Testis (tissue), 3 donors: ENCODE results near the gene NFIA. TPM values are rescaled to one million over a fixed set of nuclear protein-coding genes. Genes with fewer than 3 reads are reported as not detected.

Experiments used
- DNase-seq: peaks from one replicate; pipeline ENCODE4 v3.0.0-alpha.2; 2019
- H3K27ac ChIP-seq, 2 donors: fragments of 200-600 bp; sonication (generic); one replicate each; pipeline ENCODE4 v1.5.1; 2019
- H3K27me3 ChIP-seq: fragments of 200-600 bp; sonication (generic); one replicate; pipeline ENCODE4 v1.5.1; 2019
- H3K36me3 ChIP-seq: fragments of 200-600 bp; sonication (generic); one replicate; pipeline ENCODE4 v1.5.1; 2017; ENCODE audit warnings: low read depth; ENCODE audit errors: missing control alignments
- H3K4me1 ChIP-seq: fragments of 200-600 bp; sonication (generic); one replicate; pipeline ENCODE4 v1.5.1; 2019
- H3K4me3 ChIP-seq, 2 donors: fragments of 200-600 bp; sonication (generic); one replicate each; pipeline ENCODE4 v1.5.1; 2017 to 2019
- H3K9me3 ChIP-seq: fragments of 200-600 bp; sonication (generic); one replicate; pipeline ENCODE4 v1.5.1; 2017
- POLR2A ChIP-seq: fragments of 450-650 bp; IDR thresholded peaks from one replicate; pipeline ENCODE4 v1.6.1; 2017; ENCODE audit warnings: antibody characterized with exemption, mild to moderate bottlenecking, moderate library complexity
- WGBS, 2 donors: methylation state at CpG; one replicate each; pipeline ENCODE4 v1.1.5; 2018; 5-methylcytosine and 5-hydroxymethylcytosine counted together
- intact Hi-C: fragments of 100-400 bp; cut with DNase I; formaldehyde crosslinking; loops from one replicate; pipeline ENCODE4 v1.15.1; 2023; ENCODE audit warnings: low total_unique reads
- polyA plus RNA-seq: library from polyadenylated mRNA; stranded (reverse); fragments of 350-450 nt; fragmentation: Illumina TruSeq; extraction: RNeasy Lipid Tissue Mini Kit (QIAGEN cat#74804); gene quantifications from one replicate; pipeline ENCODE4 v1.2.3, GENCODE V29; 2014; ENCODE audit warnings: low read depth, low replicate concordance; ENCODE audit not compliant: insufficient read depth
- total RNA-seq, 2 donors: library from RNA; depleted of rRNA; stranded (reverse); fragments of >200 nt; gene quantifications; one replicate each; pipeline ENCODE4 v1.2.3, GENCODE V29; 2016
- TF ChIP-seq, protein P1 (sequence below), 3 experiments: fragments of 450-650 bp in 2 of 3; fragments of 200-600 bp in 1 of 3; sonication (generic) in 1 of 3; IDR thresholded peaks; one replicate each; pipeline ENCODE4 v1.5.1; 2016 to 2019; ENCODE audit warnings: antibody characterized with exemption in 3 of 3, mild to moderate bottlenecking in 2 of 3, moderate library complexity in 1 of 3

Gene NFIA
- total and polyA plus RNA-seq, 3 donors from 2014 or later, result 11.6 to 78.9 (median 53.5) TPM

DNA sequence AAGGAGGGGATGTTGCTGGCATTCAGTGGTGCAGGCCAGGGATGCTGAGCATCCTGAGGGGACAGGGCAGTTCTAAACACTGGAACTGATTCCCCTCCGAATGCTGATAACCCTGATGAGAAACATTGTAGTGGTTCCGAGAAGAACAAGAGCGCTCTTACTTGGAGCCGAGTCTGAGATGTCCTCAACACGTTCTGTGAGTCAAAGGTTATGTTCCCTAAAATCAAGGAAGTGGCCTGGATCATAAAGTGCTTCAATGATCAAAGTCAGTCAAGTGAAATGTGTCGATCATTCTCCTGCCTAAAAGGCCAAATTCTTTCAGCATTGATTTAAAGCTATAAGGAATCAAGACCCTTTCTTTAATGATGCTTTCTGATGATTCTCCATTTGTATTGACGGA is 234.1 kb downstream of the NFIA start:
- no peaks in the 10 kb centered on the region for H3K4me1 ChIP-seq
- 62 to 75% methylated on average over 7 of the region's 7 CpGs for WGBS, 2 donors
- TF ChIP-seq, protein P1, sequence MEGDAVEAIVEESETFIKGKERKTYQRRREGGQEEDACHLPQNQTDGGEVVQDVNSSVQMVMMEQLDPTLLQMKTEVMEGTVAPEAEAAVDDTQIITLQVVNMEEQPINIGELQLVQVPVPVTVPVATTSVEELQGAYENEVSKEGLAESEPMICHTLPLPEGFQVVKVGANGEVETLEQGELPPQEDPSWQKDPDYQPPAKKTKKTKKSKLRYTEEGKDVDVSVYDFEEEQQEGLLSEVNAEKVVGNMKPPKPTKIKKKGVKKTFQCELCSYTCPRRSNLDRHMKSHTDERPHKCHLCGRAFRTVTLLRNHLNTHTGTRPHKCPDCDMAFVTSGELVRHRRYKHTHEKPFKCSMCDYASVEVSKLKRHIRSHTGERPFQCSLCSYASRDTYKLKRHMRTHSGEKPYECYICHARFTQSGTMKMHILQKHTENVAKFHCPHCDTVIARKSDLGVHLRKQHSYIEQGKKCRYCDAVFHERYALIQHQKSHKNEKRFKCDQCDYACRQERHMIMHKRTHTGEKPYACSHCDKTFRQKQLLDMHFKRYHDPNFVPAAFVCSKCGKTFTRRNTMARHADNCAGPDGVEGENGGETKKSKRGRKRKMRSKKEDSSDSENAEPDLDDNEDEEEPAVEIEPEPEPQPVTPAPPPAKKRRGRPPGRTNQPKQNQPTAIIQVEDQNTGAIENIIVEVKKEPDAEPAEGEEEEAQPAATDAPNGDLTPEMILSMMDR (IDR thresholded peaks at IDR 0.05), result no peak
- TF ChIP-seq POLR2A, result no peak

DNA sequence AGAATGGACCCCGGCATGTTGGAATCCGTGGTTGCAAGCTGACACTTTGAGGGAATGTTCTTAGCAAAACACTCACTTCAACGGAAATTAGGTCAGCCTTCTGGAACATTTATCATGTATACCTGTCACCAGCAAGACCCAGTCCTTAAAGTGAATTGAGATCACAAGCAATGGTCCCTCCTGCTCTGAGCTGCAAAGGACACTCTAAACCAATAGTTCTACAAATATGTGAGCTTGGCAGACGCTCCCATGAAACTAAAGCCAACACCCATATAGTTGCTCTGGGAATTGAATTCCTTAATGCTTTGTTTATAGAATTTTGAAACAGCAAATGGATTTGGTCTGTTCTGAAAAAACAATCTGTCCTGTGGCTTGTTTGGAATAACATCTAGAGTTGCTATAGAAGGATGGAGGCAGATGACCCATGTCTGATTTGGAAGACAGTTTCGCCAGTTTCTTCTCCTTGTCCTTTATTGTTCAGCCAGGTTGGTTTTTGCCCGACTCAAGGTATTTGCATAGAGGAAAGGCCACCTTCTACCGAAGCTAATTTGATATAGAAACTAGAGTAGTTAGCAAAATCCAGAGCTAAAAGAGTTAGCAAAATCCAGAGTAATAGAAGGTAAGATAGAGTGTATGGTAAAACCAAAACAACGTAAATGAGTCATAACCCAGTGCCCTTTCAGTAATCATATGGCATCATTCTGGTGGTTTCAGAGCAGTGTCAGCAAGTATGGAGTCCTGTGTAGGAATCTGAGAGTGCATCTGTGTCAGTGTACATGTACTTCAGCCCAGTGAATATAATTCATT is 236.2 kb downstream of the NFIA start:
- Histone ChIP-seq H3K27me3 (no peaks in the 10 kb centered on the region), H3K4me3 (no peak overlapping the region), H3K36me3 (no peaks in the 10 kb centered on the region), H3K27ac (peak overlapping the region in 1 of 2 donors; percentile 21), H3K9me3 (no peaks in the 10 kb centered on the region), H3K4me1 (no peaks in the 10 kb centered on the region)
- 53 to 61% methylated on average over 8 of the region's 8 CpGs for WGBS, 2 donors
- intact Hi-C loops, result no loop called here
- DNase-seq, result peak; percentile 57
- TF ChIP-seq POLR2A, result no peak
- TF ChIP-seq, protein P1 (IDR thresholded peaks at IDR 0.05), result no peak

More for the DNA sequence above, 234.1 kb downstream of the NFIA start:
- intact Hi-C loops, result no loop called here
- peak overlapping the region in 1 of 2 donors; percentile 1 for H3K27ac ChIP-seq
- no peak overlapping the region for H3K4me3 ChIP-seq
- no peaks in the 10 kb centered on the region for H3K36me3 ChIP-seq
- H3K27me3 ChIP-seq, result no peaks in the 10 kb centered on the region
- no peak for DNase-seq
- no peaks in the 10 kb centered on the region for H3K9me3 ChIP-seq

DNA sequence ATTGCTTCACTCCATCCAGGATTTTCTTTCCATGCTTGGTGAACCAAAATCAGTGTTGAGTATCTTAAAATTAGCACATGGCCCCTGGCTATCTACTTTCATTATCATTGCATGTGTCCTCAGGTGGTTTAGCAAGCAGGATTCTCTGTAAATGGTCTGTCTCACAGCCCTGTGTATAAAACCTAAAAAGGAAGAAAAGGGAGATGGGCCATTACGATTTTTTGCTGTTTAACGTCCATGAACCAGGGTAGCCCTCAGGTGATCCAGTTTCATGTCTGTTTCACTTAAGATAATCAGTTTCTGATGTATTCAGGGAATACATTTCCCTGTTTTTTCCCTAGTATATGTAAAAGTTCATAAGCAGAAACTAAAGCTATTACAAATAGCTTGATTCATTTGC is 238.2 kb downstream of the NFIA start:
- Histone ChIP-seq H3K27me3 (no peaks in the 10 kb centered on the region), H3K9me3 (no peaks in the 10 kb centered on the region), H3K4me3 (no peak overlapping the region), H3K27ac (no peak overlapping the region), H3K36me3 (no peaks in the 10 kb centered on the region), H3K4me1 (peaks cover 3% of the 10 kb centered on the region)
- WGBS, 2 donors, result 82 to 84% methylated on average over 2 of the region's 2 CpGs
- no peak for DNase-seq
- intact Hi-C loops, result no loop called here
- no peak for TF ChIP-seq POLR2A
- TF ChIP-seq, protein P1 (IDR thresholded peaks at IDR 0.05), result no peak

DNA sequence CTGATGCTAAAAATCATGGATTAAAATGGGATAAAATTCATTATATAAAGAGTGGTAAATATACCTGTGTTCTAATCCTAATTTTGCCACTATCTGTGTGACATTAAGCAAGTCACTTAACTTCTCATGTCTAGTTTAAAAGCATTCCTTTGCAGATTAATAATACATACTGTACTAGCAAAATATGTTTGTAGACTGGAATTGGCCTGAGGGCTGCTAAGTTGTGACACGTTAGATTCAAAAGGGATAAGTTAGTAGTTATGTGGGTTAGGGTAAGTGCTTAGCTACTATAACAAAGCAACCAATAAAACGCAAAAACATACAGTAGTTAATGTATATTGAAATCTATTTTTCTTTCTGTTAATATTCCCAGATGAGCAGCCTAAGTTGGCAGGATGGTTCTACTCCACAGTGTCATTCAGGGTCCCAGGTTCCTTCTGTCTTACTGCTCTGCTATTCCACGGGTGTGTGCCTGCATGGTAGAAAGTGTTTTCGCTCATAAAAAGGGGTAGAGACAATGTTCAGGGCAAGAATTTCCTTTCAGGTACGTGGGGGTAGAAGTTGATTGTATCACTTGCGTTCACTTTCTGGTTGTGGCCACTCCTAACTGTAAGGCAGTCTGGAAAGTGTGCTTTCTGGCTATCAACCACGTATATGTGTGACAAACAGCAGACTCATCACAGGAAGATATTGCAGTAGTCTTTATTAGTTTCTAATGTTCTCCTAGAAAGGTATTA is 239.8 kb downstream of the NFIA start:
- Histone ChIP-seq H3K27me3 (no peaks in the 10 kb centered on the region), H3K36me3 (no peaks in the 10 kb centered on the region), H3K27ac (no peak overlapping the region), H3K9me3 (no peaks in the 10 kb centered on the region), H3K4me3 (no peak overlapping the region), H3K4me1 (peaks cover 3% of the 10 kb centered on the region)
- TF ChIP-seq POLR2A, result no peak
- TF ChIP-seq, protein P1 (IDR thresholded peaks at IDR 0.05), result no peak
- intact Hi-C loops, result no loop called here
- 89% methylated on average over 7 of the region's 7 CpGs for WGBS, 2 donors
- no peak for DNase-seq
